IPS DF 19.7 (cell line): ENCODE data around the gene ARHGAP45.

ENCODE experiments used
- DNase-seq: peaks from one replicate; pipeline ENCODE4 v3.0.0-alpha.2; 2013; ENCODE audit warnings: low read depth, low spot score

The ARHGAP45 gene

DNA sequence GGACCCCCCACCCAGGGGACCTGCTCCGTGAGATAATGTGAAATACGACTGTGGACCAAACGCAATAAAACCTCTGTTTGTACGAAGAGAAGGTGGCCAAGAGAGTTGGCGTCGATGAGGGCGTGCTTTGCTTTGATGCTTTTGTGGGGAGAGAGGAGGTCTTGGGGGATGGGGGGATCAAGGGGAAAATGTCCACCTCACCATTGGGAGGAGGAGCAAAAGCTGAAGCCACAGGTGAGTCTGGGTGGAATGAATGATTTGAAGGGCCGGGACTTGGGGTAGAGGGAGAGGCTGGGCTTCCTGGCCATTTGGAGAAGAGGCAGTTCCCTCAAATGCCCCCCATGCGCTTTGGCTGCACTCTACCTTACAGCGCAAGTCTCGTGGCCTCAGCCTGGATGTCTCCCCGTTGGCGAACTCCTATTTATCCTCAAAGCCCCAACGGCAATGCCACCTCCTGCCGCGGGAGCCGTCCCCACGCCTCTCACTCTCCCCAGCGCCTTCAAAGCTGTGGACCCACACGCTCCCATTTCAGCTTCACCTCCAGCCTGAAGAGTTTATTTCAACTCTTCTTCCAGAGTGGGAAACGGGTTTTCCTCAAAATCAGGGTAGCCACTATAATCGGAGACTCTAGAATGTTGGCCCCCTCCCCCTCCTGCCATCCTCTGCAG is 27.9 kb upstream of the ARHGAP45 start:
- no peak for DNase-seq

DNA sequence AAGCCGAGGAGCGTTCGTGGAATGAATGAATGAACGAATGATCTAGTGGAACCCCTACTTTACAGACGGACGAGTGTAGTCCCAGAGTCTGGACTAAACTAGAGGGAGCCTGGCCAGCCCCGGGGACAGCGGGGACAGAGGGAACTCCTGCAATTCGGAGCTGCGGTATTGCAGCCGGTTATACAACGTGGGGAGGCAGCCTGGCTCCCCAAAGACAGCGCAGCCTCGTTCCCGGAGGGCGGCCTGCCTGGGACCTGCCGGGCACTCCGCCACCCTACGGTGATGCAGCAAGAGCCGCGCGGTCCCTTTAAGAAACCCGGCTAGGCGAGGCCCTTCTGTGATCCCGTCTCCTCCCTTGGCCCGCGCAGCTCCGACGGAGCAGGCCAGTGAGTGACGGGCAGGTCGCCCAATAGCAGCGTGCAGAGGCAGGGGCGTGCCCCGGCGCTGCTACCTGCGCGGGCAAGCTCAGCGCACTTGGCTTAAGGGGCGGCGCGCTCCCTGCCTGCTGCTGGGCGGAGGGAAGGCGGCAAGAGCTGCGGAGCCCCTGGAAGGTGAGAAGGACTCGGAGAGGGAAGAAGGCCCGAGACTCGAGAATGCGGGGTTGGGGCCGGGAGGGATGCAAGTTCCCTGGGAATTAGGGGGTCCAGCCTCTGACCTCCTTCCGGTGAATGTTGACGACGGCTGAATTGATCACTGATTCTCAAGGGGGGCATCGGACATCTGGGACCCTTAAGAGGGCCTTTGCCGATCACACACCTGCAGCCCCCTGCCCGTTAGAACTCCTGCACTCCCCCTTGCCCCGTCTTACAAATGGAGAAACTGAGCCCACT is 27.1 kb upstream of the ARHGAP45 start, which contains the start of gene ABCA7:
Gene ABCA7, plus strand, starts transcription at position 462 of the 830 bp plus-strand sequence. CDS start 1,255 bp downstream, outside the sequence.
- peak; percentile 89 for DNase-seq

DNA sequence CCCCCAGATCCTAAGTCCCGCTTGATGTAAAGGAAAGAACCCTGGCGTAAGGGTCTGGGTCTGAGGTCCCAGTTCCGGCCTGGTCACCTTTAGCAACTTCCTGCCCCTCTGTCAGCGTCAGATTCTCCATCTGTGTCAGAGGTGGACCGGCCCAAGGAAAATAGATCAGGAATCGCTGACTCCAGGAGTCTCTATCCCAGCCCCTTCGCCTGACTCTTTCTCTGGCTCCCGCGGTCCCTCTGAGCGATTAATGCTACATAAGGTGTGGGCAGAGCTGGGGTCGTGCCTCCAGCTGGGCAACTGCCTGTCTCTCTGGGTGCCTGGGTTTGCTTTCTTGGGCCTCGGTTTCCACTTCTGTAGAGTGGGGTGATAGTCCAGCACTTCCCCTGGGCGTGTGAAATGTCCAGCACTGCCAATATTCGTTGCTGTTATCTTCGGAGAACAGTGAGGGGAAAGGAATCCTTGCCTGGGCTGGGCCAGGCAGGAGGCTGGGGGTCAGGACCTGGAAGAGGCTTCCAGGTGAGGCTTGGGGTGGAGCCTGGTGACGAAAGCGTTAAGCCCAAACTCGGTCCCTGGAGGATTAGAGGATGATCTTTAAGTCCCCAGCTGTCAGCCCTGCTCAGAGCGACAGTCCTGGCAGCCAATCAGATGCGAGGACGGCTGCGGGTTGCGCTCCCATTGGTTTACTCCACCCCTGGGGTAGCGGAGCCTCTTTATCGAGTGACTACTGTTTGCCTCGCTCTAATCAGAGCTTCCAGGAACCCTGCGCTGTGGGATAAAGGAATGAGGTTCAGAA is 26.3 kb upstream of the ARHGAP45 start:
- peak; percentile 94 for DNase-seq

DNA sequence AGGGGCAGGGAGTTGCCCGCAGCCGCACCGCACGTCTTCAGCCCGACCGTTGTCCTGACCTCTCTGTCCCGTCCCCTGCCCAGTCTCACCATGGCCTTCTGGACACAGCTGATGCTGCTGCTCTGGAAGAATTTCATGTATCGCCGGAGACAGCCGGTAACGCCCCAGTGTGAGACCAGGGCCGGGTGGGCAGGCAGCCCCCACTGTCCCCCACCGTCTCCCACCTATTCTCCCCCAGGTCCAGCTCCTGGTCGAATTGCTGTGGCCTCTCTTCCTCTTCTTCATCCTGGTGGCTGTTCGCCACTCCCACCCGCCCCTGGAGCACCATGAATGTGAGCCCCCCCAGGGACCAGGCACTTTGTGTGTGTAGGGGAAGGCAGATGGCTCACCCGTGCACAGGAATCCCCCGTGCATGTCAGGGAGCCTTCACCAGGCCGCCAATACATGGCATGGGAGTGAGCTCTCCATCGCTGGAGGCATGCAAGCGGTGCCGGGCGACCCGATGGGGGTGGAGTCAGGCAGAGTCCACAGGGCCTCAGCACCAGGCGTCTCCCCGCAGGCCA is 25.6 kb upstream of the ARHGAP45 start:
- DNase-seq = no peak

DNA sequence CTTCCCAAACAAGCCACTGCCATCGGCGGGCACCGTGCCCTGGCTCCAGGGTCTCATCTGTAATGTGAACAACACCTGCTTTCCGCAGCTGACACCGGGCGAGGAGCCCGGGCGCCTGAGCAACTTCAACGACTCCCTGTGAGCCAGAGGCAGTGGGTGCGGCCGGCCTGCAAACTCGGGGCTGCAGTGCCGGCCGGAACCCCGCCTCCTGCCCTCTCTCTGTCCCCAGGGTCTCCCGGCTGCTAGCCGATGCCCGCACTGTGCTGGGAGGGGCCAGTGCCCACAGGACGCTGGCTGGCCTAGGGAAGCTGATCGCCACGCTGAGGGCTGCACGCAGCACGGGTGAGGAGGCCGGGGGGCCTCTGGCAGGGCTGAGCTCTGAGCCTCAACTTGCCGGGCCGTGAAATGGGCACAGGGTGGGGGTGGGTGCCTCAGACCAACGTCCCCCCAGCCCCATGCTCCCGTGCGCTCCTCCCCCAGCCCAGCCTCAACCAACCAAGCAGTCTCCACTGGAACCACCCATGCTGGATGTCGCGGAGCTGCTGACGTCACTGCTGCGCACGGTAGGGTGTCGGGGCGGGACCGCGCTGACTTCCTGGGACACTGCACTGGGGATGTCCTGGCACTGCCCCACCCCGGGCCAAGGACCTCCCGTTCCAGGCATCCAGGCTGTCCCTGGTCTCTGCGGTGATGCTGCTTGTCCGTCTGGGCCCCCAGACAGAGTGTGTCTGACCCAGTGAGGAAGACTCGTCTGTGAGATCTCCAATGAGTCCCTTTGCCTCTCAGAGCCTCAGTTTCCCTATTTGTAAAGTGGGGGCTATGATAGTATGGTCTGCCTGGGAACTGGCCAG is 24.9 kb upstream of the ARHGAP45 start:
- DNase-seq = no peak

DNA sequence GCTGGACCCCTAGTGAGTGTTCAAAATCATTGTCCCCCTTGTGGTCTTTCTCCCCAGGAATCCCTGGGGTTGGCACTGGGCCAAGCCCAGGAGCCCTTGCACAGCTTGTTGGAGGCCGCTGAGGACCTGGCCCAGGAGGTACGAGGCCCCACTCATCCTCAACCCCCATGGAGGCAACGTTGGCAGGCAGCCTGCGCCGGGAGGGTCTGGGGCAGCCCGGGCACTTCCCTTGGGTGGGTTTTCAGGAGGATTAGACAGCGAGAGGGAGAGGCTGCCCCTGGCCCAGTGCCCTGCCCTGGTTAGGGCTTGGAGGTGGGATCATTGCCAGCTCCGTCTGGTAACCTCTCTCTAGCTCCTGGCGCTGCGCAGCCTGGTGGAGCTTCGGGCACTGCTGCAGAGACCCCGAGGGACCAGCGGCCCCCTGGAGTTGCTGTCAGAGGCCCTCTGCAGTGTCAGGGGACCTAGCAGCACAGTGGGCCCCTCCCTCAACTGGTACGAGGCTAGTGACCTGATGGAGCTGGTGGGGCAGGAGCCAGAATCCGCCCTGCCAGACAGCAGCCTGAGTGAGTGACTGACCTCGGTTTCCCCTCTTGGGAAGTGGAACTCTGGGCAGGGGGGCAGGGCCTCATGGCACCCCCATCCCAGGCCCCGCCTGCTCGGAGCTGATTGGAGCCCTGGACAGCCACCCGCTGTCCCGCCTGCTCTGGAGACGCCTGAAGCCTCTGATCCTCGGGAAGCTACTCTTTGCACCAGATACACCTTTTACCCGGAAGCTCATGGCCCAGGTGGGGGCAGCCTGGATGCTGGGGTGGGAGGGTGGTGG is 24.1 kb upstream of the ARHGAP45 start:
- DNase-seq = no peak

DNA sequence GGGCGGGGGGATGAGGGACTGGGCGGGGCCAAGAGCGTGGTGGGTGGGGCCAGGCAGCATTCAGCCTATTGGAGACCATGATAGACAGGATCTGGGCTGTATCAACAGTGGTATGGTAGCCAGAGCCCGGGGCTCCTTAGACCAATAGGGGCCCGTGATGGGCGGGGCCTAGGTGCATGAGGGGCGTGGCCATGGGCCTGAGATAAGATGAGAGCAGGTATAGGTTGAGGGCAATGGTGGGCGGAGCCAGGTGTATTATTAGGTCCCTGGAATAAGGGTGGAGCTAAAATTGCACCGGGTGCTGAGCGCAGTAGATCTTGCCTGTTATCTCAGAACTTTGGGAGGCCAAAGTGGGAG is 21.7 kb upstream of the ARHGAP45 start:
- DNase-seq = no peak

DNA sequence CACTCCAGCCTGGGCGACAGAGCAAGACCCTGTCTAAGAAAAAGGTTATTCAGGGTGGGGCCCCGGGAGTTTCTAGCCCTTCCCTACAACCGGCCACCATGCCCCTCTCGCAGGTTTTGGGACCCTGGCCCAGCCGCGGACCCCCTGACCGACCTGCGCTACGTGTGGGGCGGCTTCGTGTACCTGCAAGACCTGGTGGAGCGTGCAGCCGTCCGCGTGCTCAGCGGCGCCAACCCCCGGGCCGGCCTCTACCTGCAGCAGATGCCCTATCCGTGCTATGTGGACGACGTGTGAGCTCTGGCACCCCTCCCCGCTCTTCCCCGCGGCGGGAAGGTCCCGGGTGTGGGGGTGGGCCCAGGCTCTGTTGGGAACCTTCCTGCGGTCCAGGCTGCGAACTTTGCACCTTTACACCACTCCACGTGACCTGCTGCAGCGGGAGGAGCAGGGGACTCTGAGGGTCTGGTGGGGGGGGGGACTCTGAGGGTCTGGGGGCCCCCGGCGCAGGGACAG is 20.8 kb upstream of the ARHGAP45 start:
- DNase-seq = no peak

DNA sequence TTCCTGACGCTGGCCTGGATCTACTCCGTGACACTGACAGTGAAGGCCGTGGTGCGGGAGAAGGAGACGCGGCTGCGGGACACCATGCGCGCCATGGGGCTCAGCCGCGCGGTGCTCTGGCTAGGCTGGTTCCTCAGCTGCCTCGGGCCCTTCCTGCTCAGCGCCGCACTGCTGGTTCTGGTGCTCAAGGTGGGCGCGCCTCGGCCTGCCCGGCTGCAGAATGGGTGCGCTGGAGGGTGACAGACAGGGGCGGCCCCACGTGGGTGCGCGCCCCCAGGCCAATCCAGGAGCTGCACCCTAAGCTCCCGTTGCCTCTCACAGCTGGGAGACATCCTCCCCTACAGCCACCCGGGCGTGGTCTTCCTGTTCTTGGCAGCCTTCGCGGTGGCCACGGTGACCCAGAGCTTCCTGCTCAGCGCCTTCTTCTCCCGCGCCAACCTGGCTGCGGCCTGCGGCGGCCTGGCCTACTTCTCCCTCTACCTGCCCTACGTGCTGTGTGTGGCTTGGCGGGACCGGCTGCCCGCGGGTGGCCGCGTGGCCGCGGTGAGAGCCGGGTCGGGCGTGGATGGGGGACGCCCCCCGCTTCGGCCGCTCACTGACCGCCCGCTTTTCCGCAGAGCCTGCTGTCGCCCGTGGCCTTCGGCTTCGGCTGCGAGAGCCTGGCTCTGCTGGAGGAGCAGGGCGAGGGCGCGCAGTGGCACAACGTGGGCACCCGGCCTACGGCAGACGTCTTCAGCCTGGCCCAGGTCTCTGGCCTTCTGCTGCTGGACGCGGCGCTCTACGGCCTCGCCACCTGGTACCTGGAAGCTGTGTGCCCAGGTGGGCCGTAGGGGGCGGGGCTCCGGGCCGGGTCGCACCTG is 19.9 kb upstream of the ARHGAP45 start:
- DNase-seq = no peak

DNA sequence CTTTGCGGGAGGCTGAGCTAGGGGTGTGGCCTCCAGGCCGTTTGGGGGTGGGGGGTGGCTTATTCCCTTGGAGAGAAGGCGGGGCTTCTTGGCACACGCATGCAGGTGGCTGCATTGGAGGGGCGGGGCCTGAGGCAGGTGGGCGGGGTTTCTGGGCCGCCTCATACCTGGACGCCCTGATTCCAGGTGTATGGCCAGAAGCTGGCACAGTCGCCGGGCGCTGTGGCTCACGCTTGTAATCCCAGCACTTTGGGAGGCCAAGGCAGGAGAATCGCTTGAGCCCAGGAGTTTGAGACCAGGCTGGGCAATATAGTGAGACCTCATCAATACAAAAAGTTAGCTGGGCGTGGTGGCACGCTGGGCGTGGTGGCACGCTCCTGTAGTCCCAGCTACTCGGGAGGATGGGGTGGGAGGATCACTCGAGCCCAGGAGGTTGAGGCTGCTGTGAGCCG is 19.2 kb upstream of the ARHGAP45 start:
- no peak for DNase-seq

DNA sequence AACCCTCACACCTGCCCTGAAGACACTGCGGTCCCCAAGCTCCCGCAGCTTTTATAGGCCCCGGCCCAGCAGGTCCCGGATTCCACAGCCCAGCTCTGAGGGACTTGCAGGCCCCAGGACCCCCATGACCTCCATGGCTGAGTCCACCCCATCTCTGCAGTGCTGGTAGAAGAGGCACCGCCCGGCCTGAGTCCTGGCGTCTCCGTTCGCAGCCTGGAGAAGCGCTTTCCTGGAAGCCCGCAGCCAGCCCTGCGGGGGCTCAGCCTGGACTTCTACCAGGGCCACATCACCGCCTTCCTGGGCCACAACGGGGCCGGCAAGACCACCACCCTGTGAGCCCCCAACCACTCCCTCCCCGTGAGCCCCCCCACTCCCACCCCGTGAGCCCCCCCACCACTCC is 17.9 kb upstream of the ARHGAP45 start:
- DNase-seq = no peak

DNA sequence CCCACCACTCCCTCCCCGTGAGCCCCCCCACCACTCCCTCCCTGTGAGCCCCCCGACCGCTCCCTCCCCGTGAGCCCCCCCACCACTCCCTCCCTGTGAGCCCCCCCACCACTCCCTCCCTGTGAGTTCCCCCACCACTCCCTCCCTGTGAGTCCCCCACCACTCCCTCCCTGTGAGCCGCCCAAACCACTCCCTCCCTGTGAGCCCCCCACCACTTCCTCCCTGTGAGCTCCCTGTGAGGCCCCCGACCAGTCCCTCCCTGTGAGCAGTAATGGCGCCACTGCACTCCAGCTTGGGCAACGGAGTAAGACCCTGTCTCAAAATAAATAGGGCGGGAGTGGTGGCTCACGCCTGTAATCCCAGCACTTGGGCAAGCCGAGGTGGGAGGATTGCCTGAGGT is 17.2 kb upstream of the ARHGAP45 start:
- DNase-seq = no peak

DNA sequence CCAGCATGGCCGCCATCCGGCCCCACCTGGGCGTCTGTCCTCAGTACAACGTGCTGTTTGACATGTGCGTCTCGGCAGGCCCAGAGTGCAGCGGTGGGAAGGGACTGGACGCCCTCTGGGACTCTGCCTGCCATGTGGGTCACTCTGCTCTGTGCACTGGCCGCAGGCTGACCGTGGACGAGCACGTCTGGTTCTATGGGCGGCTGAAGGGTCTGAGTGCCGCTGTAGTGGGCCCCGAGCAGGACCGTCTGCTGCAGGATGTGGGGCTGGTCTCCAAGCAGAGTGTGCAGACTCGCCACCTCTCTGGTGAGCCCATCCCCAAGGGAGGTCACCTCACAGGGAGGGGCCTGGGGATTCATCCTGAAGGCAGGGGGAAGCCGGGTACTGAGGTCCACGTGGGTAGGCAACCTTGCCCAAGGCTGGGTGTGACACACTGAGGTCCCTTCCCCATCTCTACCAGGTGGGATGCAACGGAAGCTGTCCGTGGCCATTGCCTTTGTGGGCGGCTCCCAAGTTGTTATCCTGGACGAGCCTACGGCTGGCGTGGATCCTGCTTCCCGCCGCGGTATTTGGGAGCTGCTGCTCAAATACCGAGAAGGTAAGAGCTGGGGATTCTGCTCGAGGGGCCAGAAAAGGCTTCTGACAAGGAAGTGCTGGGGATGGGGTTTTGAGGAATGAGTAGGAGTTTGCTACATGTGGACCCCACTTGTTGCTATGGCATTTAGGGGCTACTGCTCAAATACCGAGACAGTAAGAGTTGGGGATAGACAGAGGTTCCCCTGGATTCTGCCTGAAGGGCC is 15.8 kb upstream of the ARHGAP45 start:
- no peak for DNase-seq

DNA sequence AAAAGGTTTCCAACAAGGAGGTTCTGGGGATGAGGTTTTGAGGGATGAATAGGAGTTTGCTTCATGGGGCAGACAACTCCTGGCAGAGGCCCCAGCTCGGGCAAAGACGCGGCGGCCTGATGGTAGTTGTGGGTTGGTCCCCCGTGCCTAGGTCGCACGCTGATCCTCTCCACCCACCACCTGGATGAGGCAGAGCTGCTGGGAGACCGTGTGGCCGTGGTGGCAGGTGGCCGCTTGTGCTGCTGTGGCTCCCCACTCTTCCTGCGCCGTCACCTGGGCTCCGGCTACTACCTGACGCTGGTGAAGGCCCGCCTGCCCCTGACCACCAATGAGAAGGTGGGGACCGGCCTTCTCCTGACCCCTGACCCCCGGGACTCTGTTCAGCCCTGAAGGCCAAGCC is 15.2 kb upstream of the ARHGAP45 start:
- no peak for DNase-seq

DNA sequence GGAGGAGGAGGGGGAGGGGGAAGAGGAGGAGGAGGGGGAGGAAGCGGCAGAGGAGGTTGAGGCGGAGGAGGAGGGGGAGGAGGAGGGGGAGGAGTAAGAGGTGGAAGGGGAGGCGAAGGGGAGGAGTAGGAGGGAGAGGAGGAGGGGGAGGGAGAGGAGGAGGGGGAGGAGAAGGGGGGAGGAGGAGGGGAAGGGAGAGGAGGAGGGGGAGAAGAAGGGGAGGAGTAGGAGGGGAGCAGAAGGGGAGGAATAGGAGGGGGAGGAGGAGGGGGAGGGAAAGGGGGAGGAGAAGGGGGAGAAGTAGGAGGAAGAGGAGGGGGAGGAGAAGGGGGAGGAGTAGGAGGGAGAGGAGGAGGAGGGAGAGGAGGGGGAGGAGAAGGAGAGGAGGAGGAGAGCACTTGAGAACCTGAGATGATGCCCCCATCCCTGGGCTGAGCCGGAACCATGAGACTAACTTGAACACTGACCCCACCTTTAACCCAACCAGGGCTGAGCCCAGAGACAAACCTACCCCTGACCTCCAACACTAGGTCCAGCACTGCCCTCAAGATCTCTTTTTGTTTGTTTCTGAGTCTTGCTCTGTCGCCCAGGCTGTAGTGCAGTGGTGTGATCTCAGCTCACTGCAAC is 14.5 kb upstream of the ARHGAP45 start:
- no peak for DNase-seq

DNA sequence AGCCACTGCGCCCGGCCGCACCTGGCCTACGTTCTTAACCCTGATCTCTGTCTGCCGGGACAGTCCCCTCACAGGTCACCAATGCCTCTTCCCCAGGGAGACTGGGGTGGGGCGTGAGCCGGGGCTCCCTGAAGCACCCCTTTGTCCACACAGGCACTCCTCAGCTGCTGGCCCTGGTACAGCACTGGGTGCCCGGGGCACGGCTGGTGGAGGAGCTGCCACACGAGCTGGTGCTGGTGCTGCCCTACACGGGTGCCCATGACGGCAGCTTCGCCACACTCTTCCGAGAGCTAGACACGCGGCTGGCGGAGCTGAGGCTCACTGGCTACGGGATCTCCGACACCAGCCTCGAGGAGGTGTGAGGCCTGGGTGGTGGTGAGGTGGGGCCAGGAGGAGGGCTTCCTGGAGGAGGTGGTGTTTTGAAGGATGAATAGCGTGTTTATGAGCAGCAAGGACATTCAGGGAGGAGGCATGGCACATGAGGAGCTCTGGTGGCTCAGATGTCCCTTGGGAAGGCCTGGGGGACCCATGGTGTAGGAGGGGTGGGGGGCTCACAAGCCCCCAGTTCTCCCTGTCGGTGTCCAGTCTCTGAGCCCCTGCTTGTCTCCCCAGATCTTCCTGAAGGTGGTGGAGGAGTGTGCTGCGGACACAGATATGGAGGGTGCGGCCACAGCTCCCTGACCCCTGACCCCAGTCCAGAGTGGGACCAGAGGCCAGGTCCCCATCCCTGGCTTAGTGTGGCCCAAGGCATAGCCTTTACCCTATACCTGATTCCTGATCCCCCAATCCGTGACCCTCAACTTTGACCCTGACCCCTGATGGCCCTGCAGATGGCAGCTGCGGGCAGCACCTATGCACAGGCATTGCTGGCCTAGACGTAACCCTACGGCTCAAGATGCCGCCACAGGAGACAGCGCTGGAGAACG is 13.5 kb upstream of the ARHGAP45 start:
- DNase-seq = no peak
